ENCODE measurements around the gene CLIP3.
A peak's percentile ranks its signal among the peaks of the same experiment; 100 is the strongest.
"Not testable (repeated sequence)": the region's sequence is repeated elsewhere in the genome, so short reads cannot be mapped to it uniquely, and the experiment has no call there.

The CLIP3 gene, protein sequence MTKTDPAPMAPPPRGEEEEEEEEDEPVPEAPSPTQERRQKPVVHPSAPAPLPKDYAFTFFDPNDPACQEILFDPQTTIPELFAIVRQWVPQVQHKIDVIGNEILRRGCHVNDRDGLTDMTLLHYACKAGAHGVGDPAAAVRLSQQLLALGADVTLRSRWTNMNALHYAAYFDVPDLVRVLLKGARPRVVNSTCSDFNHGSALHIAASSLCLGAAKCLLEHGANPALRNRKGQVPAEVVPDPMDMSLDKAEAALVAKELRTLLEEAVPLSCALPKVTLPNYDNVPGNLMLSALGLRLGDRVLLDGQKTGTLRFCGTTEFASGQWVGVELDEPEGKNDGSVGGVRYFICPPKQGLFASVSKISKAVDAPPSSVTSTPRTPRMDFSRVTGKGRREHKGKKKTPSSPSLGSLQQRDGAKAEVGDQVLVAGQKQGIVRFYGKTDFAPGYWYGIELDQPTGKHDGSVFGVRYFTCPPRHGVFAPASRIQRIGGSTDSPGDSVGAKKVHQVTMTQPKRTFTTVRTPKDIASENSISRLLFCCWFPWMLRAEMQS

GRCh38 chr19:36032251-36033104 lies at the start of gene CLIP3:
Gene CLIP3, minus strand, starts transcription at chr19:36032873. Its CDS starts 516 bp downstream, at chr19:36032357.
- Histone ChIP-seq H3K4me1 (ENCODE audit: insufficient read depth, insufficient read length) (peaks cover 8% of the 10 kb centered on the region), H3K9ac (ENCODE audit: insufficient read length, low read depth) (peak within 1 kb of the TSS; percentile 67), H3K4me3 (ENCODE audit: insufficient read length, low read depth) (peak within 1 kb of the TSS; percentile 36), H3K27me3 (ENCODE audit: insufficient read depth, insufficient read length) (no peaks in the 10 kb centered on the region), H3K9me3 (ENCODE audit: insufficient read depth, low read length) (no peaks in the 10 kb centered on the region), H3K36me3 (ENCODE audit: insufficient read depth, insufficient read length, low read length) (peaks cover 3% of the 10 kb centered on the region)
- TF ChIP-seq ZNF274 (IDR thresholded peaks at IDR 0.05; ENCODE audit: low read depth, low read length): no peak
- TF ChIP-seq SUZ12 (IDR thresholded peaks at IDR 0.05; ENCODE audit: extremely low read depth, insufficient read depth, insufficient read length): no peak
- no peak for TF ChIP-seq YY1 (IDR thresholded peaks at IDR 0.05; ENCODE audit: insufficient read depth, insufficient read length)
- no peak for DNase-seq (ENCODE audit: low read depth, low spot score)

GRCh38 chr19:36081894-36082293 lies 49.2 kb upstream of the CLIP3 start:
- TF ChIP-seq ZNF274 (IDR thresholded peaks at IDR 0.05; ENCODE audit: low read depth, low read length) (no peak), YY1 (IDR thresholded peaks at IDR 0.05; ENCODE audit: insufficient read depth, insufficient read length) (no peak)
- Histone ChIP-seq H3K4me1 (ENCODE audit: insufficient read depth, insufficient read length) (no peaks in the 10 kb centered on the region), H3K36me3 (ENCODE audit: insufficient read depth, insufficient read length, low read length) (peaks cover 63% of the 10 kb centered on the region), H3K9me3 (ENCODE audit: insufficient read depth, low read length) (no peaks in the 10 kb centered on the region), H3K27me3 (ENCODE audit: insufficient read depth, insufficient read length) (no peaks in the 10 kb centered on the region), H3K4me3 (ENCODE audit: insufficient read length, low read depth) (no peak overlapping the region), H3K9ac (ENCODE audit: insufficient read length, low read depth) (no peak overlapping the region)
- no peak for DNase-seq (ENCODE audit: low read depth, low spot score)

GRCh38 chr19:36081385-36081784 lies 48.7 kb upstream of the CLIP3 start:
- H3K9me3 ChIP-seq (ENCODE audit: insufficient read depth, low read length): no peaks in the 10 kb centered on the region
- peaks cover 62% of the 10 kb centered on the region for H3K36me3 ChIP-seq (ENCODE audit: insufficient read depth, insufficient read length, low read length)
- H3K27me3 ChIP-seq (ENCODE audit: insufficient read depth, insufficient read length): no peaks in the 10 kb centered on the region
- no peak overlapping the region for H3K9ac ChIP-seq (ENCODE audit: insufficient read length, low read depth)
- no peak for DNase-seq (ENCODE audit: low read depth, low spot score)
- no peaks in the 10 kb centered on the region for H3K4me1 ChIP-seq (ENCODE audit: insufficient read depth, insufficient read length)
- no peak for TF ChIP-seq SUZ12 (IDR thresholded peaks at IDR 0.05; ENCODE audit: extremely low read depth, insufficient read depth, insufficient read length)
- TF ChIP-seq ZNF274 (IDR thresholded peaks at IDR 0.05; ENCODE audit: low read depth, low read length): no peak
- no peak for TF ChIP-seq YY1 (IDR thresholded peaks at IDR 0.05; ENCODE audit: insufficient read depth, insufficient read length)
- H3K4me3 ChIP-seq (ENCODE audit: insufficient read length, low read depth): no peak overlapping the region

- no peak for TF ChIP-seq SUZ12 (IDR thresholded peaks at IDR 0.05; ENCODE audit: extremely low read depth, insufficient read depth, insufficient read length)
- Histone ChIP-seq H3K4me3 (ENCODE audit: insufficient read length, low read depth) (no peak overlapping the region), H3K9ac (ENCODE audit: insufficient read length, low read depth) (no peak overlapping the region), H3K9me3 (ENCODE audit: insufficient read depth, low read length) (no peaks in the 10 kb centered on the region), H3K4me1 (ENCODE audit: insufficient read depth, insufficient read length) (no peaks in the 10 kb centered on the region), H3K27me3 (ENCODE audit: insufficient read depth, insufficient read length) (no peaks in the 10 kb centered on the region), H3K36me3 (ENCODE audit: insufficient read depth, insufficient read length, low read length) (peaks cover 61% of the 10 kb centered on the region)
- DNase-seq (ENCODE audit: low read depth, low spot score): no peak
Observed at GRCh38 chr19:36079389-36079945, 46.8 kb upstream of the CLIP3 start.

- H3K36me3 ChIP-seq (ENCODE audit: insufficient read depth, insufficient read length, low read length): peaks cover 59% of the 10 kb centered on the region
Observed at GRCh38 chr19:36073121-36073876, 40.6 kb upstream of the CLIP3 start.

GRCh38 chr19:36072081-36072480 lies 39.4 kb upstream of the CLIP3 start:
- no peaks in the 10 kb centered on the region for H3K27me3 ChIP-seq (ENCODE audit: insufficient read depth, insufficient read length)
- no peaks in the 10 kb centered on the region for H3K4me1 ChIP-seq (ENCODE audit: insufficient read depth, insufficient read length)
- peaks cover 64% of the 10 kb centered on the region for H3K36me3 ChIP-seq (ENCODE audit: insufficient read depth, insufficient read length, low read length)
- TF ChIP-seq YY1 (IDR thresholded peaks at IDR 0.05; ENCODE audit: insufficient read depth, insufficient read length) (no peak), SUZ12 (IDR thresholded peaks at IDR 0.05; ENCODE audit: extremely low read depth, insufficient read depth, insufficient read length) (no peak), ZNF274 (IDR thresholded peaks at IDR 0.05; ENCODE audit: low read depth, low read length) (no peak)
- no peaks in the 10 kb centered on the region; the same call in 1 of the 2 replicates for H3K9me3 ChIP-seq (ENCODE audit: insufficient read depth, low read length)
- H3K9ac ChIP-seq (ENCODE audit: insufficient read length, low read depth): no peak overlapping the region
- no peak overlapping the region for H3K4me3 ChIP-seq (ENCODE audit: insufficient read length, low read depth)
- no peak for DNase-seq (ENCODE audit: low read depth, low spot score)

More at GRCh38 chr19:36073121-36073876, 40.6 kb upstream of the CLIP3 start:
- no peak for TF ChIP-seq YY1 (IDR thresholded peaks at IDR 0.05; ENCODE audit: insufficient read depth, insufficient read length)
- TF ChIP-seq SUZ12 (IDR thresholded peaks at IDR 0.05; ENCODE audit: extremely low read depth, insufficient read depth, insufficient read length): no peak
- TF ChIP-seq ZNF274 (IDR thresholded peaks at IDR 0.05; ENCODE audit: low read depth, low read length): no peak
- H3K9me3 ChIP-seq (ENCODE audit: insufficient read depth, low read length): no peaks in the 10 kb centered on the region
- no peaks in the 10 kb centered on the region for H3K4me1 ChIP-seq (ENCODE audit: insufficient read depth, insufficient read length)
- DNase-seq (ENCODE audit: low read depth, low spot score): no peak
- H3K27me3 ChIP-seq (ENCODE audit: insufficient read depth, insufficient read length): no peaks in the 10 kb centered on the region
- no peak overlapping the region for H3K4me3 ChIP-seq (ENCODE audit: insufficient read length, low read depth)
- no peak overlapping the region for H3K9ac ChIP-seq (ENCODE audit: insufficient read length, low read depth)

DNA sequence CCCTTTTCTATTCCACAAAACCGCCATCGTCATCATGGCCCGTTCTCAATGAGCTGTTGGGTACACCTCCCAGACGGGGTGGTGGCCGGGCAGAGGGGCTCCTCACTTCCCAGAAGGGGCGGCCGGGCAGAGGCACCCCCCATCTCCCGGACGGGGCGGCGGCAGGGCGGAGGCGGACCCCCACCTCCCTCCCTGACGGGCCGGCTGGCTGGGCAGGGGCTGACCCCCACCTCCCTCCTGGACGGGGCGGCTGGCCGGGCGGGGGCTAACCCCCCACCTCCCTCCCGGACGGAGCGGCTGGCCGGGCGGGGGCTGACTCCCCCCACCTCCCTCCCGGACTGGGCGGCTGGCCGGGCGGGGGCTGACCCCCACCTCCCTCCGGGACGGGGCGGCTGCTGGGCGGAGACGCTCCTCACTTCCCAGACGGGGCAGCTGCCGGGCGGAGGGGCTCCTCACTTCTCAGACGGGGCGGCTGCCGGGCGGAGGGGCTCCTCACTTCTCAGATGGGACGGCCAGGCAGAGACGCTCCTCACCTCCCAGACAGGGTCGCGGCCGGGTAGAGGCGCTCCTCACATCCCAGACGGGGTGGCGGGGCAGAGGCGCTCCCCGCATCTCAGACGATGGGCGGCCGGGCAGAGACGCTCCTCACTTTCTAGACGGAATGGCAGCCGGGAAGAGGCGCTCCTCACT lies 36.3 kb upstream of the CLIP3 start:
- H3K4me3 ChIP-seq (ENCODE audit: insufficient read length, low read depth); H3K9ac ChIP-seq (ENCODE audit: insufficient read length, low read depth); H3K4me1 ChIP-seq (ENCODE audit: insufficient read depth, insufficient read length); H3K9me3 ChIP-seq (ENCODE audit: insufficient read depth, low read length); H3K27me3 ChIP-seq (ENCODE audit: insufficient read depth, insufficient read length); DNase-seq (ENCODE audit: low read depth, low spot score): not testable (repeated sequence)
- H3K36me3 ChIP-seq (ENCODE audit: insufficient read depth, insufficient read length, low read length): peaks cover 72% of the 10 kb centered on the region

Measured in NT2/D1 (cell line).